Stimulated activated CD8-positive, alpha-beta memory T cell treated with anti-CD3 and anti-CD28 coated beads, Interleukin-12 subunit alpha, Interleukin-12 subunit beta, amount 100 ng/mL, for 1 hour (primary cell): Measurements from ENCODE around the gene PEAK1.

Source experiments
- DNase-seq: peaks from one replicate; pipeline ENCODE4 v3.0.0-alpha.2; 2020; ENCODE audit warnings: low read depth

The PEAK1 gene

DNA sequence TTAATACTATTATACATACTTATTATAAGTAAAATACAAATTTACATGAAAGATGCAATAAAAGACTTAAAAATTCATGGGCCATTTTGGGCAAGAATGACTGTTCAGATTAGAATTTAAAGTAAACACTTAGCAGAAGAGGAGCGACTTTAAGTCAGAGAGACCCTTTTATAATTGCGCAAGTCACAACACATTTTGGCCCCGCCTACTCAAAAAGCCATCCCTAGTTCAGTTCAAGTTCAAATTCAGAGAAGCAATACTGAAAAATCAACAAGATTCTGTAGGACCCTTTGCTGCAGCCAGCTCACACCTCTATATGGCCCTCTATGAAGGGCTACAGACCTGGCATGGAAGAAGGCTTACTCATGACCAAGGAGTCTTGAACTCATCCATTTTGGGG lies 64.6 kb downstream of the PEAK1 start:
- DNase-seq: no peak

DNA sequence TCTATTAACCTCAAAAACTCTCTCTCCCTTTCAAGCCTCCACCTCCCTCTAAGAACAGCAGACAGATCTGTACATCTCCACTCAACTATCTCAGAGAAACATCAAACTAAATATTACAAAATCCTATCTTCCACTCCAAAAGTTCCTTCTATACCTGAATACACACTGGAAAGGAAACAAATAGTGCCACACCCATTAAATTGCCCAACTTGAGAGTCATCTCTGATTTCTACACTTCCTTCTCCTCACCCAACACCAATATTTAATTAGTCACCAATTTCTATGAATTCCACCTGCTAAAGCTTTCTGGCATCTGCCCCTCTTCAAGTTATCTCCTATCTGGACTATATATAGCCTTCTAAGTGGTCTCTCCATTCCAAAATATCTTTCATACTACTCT lies 65.8 kb downstream of the PEAK1 start:
- DNase-seq: no peak

DNA sequence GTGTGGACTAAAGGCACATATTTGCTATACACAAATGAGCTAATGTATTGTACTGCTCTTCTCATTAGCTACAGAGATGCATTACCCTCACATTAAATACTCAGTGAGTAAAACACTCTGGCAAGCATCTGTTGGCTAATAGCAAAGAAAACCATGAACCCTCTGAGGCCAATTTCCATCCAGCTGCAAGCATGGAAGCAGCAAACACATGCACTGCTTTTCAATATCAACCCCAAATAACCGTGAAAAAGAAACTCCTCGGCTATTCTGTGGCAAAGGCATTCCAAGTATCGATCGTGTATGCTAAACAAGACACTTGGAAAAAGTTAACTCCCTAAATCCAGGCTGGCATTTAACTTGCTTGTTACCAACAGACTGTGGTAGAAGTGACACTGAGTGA lies 67.0 kb downstream of the PEAK1 start:
- DNase-seq: no peak

DNA sequence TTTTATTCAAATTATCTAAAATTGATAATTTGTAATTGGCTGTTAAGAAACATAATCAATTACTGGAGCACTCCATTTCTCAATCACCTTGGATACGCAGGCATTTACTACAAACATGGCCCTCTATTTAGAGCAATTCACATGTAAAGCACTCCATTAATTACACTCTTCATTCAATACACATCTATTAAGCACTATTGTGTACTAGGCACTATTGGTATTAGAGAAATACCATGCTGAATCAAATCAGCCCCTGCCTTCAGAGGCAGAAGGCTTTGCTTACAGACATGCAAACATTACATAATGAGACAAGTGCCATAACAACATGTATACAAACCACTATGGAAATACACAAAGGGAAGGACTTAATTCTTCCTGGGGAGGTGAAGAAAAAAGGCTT lies 69.1 kb downstream of the PEAK1 start:
- no peak for DNase-seq

DNA sequence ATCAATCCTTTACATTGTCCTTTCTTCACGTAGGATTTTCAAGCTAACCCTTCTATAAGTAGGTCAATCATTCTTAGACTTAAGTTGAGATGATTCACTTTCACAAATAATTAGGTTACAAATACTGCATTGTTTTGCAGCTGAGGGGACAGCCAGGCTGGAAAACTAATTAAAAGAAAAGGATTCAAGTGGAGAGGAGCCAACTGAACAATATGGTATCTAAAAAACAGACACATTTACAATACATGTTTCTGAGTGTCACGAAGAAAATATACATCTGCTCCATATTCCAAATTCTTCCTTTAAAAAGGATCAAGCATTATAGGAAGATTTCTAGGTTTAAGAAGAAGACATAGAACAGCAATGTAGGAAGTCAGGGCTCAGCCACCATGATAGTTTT lies 70.2 kb downstream of the PEAK1 start:
- no peak for DNase-seq

DNA sequence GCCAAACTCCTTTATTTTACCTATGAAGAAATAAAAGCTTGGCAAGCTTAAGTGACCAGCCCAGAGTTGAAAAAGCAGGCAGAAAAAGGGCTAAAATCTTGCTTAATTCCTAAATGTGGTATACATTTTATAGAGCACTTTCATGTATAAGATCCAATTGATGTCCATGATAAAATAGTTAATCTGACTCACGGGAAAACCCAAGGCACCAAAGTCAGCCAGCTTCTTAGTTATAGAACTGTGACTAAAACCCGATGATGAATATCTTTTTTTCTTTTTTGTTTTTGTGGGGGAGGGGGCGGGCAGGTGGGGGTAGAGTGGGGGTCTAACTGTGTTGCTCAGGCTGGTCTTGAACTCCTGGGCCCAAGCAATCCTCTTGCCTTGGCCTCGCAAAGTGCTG lies 71.4 kb downstream of the PEAK1 start:
- no peak for DNase-seq

DNA sequence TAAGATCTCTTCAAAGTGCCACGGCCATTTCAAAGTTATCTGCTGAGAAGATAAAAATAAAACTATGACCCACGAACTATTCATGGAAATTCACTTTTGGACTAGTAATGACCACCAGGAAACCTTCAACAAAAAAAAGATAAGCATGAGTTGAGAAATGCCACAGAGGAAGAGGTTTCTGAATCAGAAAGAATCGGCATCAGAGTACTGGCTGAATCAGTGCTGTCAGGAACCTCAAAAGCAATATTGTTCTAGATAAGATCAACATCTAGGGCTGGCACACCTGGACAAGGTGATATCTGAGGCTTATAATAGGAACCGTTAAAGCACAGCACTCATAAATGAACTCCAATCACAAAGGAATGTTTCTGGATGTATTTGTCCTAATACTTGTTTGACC lies 72.7 kb downstream of the PEAK1 start:
- no peak for DNase-seq

DNA sequence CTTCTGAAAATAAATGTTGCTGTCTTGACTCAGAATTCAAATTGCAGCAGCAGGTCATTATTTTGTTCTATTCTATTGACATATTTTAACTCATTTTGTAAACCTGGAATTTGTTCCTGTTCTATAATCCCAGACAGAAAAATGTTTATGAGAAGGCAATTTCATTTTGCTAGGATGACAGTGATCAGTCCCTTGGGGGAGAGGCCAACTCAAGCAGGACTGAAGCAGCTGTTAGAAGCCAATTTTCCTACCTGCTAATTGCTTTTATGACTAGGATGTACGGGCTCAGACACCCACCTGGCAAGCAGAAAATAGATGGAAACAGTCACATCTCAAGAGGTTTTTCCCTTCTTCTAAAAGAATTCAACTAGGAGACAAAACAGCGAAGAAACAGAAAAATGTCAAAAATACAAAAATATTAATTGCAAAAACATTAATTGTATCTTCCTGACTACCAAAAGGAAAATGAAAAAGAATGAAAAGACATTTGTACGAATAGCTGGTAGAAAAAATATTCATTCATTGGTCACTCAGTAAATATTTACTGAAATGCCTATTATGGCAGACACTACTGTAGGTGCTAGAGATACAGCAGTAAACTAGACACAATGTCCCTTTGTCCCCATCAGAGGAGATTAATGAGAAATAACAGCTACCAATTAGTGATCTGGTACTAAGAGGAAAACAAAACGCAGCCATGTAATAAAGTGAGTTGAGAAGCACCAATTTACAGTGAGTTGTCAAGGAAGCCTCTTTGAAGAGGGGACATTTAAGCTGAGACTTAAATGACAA lies 73.5 kb downstream of the PEAK1 start:
- DNase-seq: no peak

DNA sequence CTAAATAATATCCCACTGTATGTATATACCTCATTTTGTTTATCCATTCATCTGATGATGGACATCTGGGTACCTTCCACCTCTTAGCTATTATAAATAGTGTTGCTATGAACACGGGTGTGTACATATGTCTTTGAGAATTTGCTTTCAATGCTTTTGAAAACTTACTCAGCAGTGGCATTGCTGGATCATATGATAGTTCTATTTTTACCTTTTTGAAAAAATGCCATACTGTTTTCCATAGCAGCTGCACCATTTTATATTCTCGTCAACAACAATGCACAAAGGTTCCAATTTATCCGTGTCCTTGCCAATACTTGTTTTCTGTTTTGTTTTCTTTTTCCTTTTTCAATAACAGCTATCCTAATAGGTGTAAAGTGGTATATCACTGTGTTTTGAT lies 77.1 kb downstream of the PEAK1 start:
- no peak for DNase-seq

DNA sequence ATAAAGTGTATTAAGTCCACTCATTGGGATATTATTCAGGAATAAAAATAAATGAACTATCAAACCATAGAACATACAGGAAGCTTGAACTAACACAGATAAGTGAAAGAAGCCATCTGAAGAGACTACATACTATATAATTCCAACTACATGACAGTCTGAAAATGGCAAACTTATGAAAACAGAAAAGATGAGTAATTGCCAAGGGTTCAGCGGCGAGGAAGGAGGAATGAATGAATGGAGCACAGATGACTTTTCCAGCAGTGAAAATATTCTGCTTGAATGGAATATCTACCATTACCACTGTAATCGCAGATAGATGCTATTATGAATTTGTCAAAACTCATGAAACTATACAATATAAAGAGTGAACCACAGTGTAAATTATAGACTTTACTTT lies 79.7 kb downstream of the PEAK1 start:
- DNase-seq: no peak

DNA sequence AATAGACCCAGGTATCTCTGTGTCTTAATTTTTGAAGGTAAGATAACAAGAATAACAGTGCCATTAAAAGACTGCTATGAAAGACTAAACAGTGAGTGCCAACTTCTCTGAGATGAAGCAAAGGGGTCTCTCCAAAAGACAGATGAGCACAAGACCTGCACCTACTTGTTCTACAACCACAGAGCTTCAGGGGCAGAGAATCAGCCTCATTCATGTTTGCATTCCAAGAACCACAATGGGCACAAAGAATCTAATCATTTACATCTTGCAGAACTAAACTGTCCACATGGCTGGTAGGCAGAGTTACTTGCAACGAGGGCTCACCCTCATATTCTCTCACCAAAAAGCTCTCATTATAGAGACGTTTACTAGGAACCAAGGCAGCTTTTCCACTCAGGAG lies 83.9 kb downstream of the PEAK1 start:
- no peak for DNase-seq

DNA sequence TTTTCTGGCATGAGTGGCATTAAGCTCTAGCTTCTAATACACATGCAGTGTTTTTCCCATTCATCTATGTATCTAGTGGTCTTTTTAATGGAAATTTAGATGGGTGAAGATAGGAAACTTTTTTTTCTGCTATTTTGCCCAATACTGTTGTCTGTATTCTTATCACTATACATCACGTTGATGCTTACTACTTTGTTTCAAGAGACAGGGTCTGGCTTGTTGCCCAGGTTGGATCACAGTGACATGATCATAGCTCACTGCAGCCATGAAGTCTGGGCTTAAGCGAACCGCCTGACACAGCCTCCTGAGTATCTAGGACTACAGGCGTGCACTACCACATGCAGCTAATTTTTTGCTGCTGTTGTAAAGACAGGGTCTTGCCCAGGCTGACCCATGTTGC lies 84.6 kb downstream of the PEAK1 start:
- DNase-seq: no peak

DNA sequence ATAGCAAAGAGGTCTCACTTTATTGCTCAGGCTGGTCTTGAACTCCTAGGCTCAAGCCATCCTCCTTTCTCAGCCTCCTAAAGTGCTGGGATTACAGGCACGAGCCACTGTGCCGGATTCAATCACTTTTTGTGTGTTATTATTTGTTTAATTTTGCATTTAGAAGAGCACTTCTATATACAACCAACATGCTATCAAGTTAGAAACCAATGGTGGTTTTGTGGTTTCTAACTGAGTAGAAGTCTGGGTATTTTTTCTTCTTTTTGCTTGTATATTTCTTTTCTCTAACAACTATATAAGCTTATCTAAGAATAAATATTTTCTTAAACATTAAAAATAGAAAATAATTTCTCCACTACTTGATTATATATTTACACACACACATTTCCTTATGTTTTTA lies 86.7 kb downstream of the PEAK1 start:
- DNase-seq: no peak

DNA sequence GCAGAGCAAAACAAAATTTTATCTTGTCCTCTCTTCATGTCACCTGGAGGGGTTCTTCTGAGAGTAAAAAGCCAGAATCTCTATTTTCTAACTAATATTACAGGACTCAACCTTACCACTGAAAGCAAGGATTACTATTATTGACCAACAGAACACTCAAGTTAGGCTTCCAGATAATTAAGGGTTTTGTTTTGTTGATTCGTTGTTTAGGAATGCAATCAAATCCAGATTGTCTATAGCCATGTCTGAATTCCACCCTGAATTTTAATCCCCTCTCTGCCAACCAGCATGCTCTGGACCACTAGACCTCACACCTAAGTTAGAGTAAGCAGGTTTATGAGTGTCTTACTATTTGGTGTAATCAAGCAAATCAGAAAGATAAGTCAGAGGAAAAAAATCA lies 90.7 kb downstream of the PEAK1 start:
- no peak for DNase-seq

DNA sequence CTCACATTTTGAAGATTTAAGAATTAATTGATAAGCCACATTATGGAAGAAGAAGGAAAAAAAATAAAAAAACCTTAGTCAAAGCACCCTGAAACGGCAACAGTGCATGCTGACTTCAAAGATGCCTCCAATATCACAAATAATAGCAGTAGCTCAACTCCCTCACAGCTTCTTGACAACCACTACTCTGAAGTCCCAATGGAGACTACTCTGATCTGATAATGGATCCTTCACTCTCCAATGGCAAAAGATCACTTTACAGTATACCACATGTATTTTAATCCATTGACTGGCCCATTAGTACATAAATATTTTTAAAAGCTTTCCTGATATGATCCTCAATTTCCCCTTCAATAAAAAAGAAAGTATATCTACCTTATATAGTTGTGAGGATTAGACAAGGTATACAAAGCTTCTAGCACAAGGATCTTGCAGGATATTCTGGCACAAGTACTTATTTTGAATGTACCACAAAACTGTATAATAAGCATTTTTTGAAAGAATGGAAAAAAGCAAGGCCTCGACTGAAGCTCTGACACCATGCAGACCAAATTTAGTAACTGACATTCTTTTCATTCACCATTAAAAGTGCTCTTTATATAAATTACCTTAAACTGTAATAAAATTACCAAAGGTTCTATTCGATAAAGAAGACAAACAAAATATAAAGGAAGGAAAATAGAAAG lies 91.9 kb downstream of the PEAK1 start:
- no peak for DNase-seq

DNA sequence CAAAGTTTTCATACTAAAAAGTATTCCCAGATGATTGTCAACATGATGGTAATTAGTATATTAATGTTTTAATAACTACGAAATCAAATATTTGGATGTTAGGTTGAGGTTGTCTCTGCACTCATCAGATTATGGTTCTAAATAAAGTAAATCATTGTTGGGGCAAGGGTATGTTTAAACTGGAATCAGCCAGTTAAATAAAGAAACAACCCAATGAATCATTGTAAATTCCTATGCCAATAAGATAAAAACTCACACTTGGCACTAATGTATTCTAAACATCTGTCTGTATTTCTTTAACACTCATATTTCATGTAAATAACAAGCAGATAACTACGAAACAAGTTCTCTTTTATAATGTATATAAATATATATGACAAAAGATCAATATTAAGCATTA lies 92.7 kb downstream of the PEAK1 start:
- DNase-seq: no peak

DNA sequence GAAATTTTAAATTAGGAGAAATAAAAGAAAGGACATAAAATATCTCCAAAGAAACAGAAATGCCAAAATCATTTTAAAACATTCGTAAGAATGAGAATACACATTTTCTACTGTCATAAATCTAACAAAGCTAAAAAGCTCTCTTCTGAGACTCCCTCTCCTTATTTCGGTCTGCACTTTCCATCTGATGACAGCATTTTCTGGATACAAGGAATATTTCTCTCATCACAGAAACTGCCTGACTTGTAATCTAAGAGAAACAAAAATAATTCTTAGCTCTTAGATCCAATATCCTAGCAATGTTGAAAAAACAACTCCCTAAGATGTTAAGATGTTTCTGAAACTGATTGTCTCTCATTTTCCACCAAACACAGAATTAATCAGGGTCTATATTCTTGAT lies 93.5 kb downstream of the PEAK1 start:
- no peak for DNase-seq

DNA sequence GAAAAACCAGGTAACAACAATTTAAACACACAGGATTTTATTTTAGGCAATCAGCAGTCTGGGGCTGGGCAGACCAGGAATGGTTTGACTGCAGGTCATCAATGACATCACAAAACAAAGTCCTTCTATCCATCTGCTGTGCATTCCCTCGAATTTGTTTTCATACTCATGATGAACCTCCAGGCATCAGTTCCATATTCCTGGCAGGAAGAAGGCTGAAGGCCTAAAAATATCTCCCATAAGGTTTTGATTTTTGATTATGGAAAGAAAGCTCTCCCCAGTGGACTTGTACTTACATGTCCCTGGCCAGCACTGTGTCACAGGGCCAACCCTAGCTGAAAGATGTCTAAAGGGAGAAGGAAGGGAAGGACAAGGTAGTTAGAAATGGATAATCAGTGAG lies 107.4 kb downstream of the PEAK1 start:
- no peak for DNase-seq

DNA sequence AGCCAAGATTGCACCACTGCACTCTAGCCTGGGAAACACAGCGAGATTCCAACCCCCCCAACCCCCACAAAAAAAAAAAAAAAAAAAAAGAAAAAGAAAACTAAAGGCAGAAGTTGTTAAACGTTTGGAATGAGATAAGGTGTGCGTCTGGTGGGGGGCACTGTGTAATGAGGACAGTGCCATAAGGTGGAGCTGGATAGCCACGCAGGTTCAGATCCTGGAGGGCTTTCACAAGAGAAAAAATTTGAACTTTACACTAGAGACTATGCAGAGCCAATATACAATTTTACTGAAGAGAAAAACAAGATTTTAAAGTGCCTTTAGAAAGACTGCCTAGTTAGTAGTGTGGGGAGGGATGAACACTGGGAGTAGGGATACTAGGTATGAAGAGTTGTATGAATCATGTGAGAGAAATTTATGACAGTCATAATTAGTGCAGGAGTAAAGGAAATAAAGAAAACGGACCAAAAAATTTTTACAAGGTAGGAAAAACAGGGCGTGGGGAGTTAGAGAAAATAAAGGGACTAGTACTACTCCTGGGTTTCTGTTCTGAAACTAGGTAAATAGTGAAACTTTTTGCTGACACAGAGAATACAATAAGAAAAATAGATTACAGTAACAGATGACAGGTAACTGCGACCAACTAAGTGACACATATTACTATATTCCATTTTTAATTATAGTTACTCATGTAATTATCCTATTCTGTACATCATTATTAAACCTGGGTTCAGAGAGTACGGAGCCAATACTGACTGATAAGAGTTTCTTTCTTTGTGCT lies 108.1 kb downstream of the PEAK1 start:
- no peak for DNase-seq

DNA sequence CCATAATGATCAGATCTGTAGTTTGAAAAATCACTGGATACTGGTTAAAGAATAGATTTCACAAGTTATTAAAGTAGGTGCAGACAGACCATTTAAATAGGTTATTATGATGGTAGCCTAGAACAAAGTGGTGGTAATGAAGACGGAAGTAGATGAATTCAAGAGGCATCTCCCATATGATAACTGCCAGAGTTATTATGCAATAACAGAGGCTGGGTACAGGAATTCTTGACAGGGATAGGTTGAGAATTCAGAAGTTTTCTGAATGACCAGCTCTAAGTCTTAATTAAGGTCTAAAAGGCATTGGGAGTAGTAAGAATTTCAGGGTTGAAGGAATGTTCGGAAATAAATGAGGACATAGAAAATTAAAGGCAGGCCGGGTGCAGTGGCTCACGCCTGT lies 108.9 kb downstream of the PEAK1 start:
- DNase-seq: no peak

DNA sequence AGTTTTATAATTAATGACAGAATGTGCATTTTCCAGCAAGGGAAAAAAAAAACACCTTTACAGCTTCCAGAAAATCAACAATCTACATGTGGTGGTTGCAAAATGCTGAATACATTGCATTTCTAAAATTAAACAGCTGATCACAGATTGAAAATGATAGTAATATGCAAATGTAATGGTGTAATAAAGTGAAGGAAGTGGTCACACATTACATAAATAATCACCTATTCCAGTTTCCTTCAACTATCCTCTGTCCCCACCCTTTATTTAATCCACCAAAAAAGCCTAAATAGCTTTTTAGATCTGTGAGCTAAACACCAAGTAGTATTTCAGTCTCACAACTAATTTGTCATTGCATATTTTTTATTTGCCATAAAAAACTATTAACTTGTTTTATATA lies 110.5 kb downstream of the PEAK1 start:
- DNase-seq: no peak

DNA sequence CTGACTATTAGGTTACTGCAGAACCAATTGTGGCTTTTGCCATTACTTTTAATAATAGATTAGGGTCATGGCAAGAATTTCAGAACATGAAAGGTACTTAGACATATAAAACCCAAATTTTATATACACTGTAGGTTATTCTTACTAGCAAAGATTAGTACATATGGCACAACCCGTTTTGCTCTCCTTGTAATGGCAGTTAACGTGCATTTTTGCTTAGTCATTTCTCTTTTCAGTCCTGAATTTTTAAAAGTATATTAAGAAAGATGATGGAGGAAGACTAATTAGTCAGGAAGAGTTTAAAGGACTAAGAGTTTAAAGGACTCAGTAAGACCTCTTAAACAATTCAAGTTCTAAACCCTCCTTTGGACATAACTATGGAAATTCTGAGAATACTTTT lies 114.0 kb downstream of the PEAK1 start:
- DNase-seq: no peak

DNA sequence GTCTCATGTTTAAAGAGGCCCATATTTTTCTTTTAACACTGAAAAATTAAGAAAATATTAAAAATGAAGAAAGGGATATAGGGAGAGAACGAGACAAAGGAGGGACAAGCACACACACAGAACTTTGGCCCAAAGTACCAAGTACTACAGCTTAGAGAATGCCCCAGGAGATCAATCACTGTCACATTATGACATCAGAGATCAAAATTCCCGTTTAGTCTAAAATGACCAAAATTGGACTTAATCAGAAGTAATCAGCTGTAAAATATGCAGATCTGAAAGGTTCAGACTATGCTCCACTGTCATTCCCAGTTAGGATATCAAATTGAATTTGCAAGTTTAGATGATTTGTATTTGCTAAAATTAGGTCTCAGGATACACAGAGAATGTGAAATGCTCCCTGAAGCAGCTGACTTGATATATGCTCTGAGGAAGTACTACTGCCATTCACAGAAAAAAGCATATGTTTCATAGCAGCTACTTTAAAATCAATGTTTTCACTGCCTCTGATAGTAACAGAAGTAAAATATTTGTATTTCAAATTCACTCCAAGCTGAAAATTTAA lies 123.0 kb downstream of the PEAK1 start:
- DNase-seq: no peak
